H7 (cell line): Measurements from ENCODE around the gene KLRC3. TPM values are rescaled to one million over a fixed set of nuclear protein-coding genes. Genes with fewer than 3 reads are reported as not detected.
"Not testable (repeated sequence)": the region's sequence is repeated elsewhere in the genome, so short reads cannot be mapped to it uniquely, and the experiment has no call there.

ENCODE experiments used
- DNase-seq: peaks from one replicate; pipeline ENCODE4 v3.0.0; 2012
- H3K27me3 ChIP-seq: 2 replicates; pipeline ENCODE4 v1.6.0; 2011; ENCODE audit warnings: mild to moderate bottlenecking, low read length; ENCODE audit not compliant: control insufficient read depth, insufficient read depth
- H3K36me3 ChIP-seq: replicated peaks from 2 replicates; pipeline ENCODE4 v1.5.1; 2011; ENCODE audit warnings: low read length; ENCODE audit not compliant: control insufficient read depth, insufficient read depth
- H3K4me3 ChIP-seq: 2 replicates; pipeline ENCODE4 v1.5.1; 2011; ENCODE audit warnings: low read depth, mild to moderate bottlenecking, control low read depth, low read length, moderate library complexity; ENCODE audit not compliant: insufficient read depth
- total RNA-seq: library from RNA; depleted of rRNA; stranded (reverse); fragments of >200 nt; shearing (Covaris generic); gene quantifications from 2 replicates; pipeline ENCODE4 v1.2.3, GENCODE V29; 2014

The KLRC3 gene
- total RNA-seq, 1 experiment from 2014 or later: not detected

GRCh38 chr12:10390991-10391390 lies 29.4 kb downstream of the KLRC3 start:
- H3K4me3 ChIP-seq, DNase-seq, H3K27me3 ChIP-seq, H3K36me3 ChIP-seq: not testable (repeated sequence)

- DNase-seq: no peak
- Histone ChIP-seq H3K36me3 (no peaks in the 10 kb centered on the region), H3K4me3 (no peak within 1 kb of the TSS), H3K27me3 (no peaks in the 10 kb centered on the region)
Observed at GRCh38 chr12:10389904-10390303, 30.5 kb downstream of the KLRC3 start, which contains the start of gene KLRK1. Gene KLRK1, minus strand, starts transcription at chr12:10390041. Its CDS starts 1,231 bp downstream, at chr12:10388810.

- DNase-seq: no peak
- no peak overlapping the region for H3K4me3 ChIP-seq
Observed at GRCh38 chr12:10388624-10389413, 31.6 kb downstream of the KLRC3 start.

DNA sequence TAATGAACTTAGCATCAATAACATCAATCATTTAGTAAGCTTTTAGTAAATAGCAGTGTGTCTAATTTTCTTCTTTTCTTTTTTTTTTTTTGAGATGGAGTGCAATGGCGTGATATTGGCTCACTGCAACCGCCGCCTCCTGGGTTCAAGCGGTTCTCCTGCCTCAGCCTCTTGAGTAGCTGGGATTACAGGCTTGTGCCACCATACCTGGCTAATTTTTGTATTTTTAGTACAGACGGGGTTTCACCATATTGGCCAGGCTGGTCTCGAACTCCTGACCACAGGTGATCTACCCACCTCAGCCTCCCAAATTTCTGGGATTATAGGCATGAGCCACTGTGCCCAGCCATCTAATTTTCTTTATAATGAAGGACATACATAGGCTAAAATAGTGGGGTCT lies 32.9 kb downstream of the KLRC3 start:
- not testable (repeated sequence) for H3K36me3 ChIP-seq, DNase-seq, H3K4me3 ChIP-seq, H3K27me3 ChIP-seq

More at GRCh38 chr12:10388624-10389413, 31.6 kb downstream of the KLRC3 start:
- no peaks in the 10 kb centered on the region for H3K36me3 ChIP-seq
- H3K27me3 ChIP-seq: no peaks in the 10 kb centered on the region

GRCh38 chr12:10386857-10387256 lies 33.5 kb downstream of the KLRC3 start:
- Histone ChIP-seq H3K4me3 (no peak overlapping the region), H3K36me3 (no peaks in the 10 kb centered on the region), H3K27me3 (no peaks in the 10 kb centered on the region)
- no peak for DNase-seq

- no peak for DNase-seq
- no peaks in the 10 kb centered on the region for H3K36me3 ChIP-seq
- H3K4me3 ChIP-seq: no peak overlapping the region
- H3K27me3 ChIP-seq: no peaks in the 10 kb centered on the region
Observed at GRCh38 chr12:10385166-10385613, 35.2 kb downstream of the KLRC3 start.

- no peaks in the 10 kb centered on the region for H3K27me3 ChIP-seq
- DNase-seq: no peak
- H3K36me3 ChIP-seq: no peaks in the 10 kb centered on the region
- no peak overlapping the region for H3K4me3 ChIP-seq
Observed at GRCh38 chr12:10384191-10384590, 36.2 kb downstream of the KLRC3 start.

GRCh38 chr12:10381928-10382628 lies 38.3 kb downstream of the KLRC3 start:
- no peak for DNase-seq
- H3K36me3 ChIP-seq: no peaks in the 10 kb centered on the region
- no peak overlapping the region for H3K4me3 ChIP-seq
- no peaks in the 10 kb centered on the region for H3K27me3 ChIP-seq

DNA sequence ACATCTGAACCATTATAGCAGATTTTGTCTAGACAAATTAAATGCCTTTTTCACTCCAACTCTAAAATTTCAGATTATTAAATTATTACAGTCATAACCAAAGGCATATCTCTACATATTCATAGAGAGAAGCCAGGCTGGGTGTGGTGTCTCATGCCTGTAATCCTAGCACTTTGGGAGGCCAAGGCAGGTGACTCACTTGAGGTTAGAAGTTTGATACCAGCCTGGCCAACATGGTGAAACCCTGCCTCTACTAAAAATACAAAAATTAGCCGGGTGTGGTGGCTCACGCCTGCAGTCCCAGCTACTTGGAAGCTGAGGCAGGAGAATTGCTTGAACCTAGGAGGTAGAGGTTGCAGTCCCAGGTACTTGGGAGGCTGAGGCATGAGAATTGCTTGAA lies 41.7 kb downstream of the KLRC3 start:
- H3K27me3 ChIP-seq, DNase-seq, H3K4me3 ChIP-seq, H3K36me3 ChIP-seq: not testable (repeated sequence)

DNA sequence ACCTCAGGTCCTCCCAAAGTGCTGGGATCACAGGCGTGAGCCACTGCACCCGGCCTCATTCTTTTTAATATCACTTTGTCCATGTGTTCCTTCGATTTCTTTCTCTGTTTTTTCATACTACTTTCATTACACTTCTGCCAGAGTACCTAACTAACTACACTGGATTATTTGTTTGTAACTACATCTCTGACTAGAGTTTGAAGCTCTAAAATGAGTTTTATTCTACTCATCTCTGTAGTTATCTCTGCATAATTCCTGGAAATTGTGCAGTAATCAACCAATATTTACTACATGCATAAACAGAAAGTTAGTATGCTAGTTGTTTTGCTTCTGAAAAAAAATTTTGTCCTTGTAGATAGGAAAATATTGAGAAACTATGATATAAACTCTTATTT lies 45.8 kb downstream of the KLRC3 start:
- Histone ChIP-seq H3K4me3 (no peak overlapping the region), H3K36me3 (no peaks in the 10 kb centered on the region), H3K27me3 (no peaks in the 10 kb centered on the region)
- DNase-seq: no peak

GRCh38 chr12:10372559-10372958 lies 47.8 kb downstream of the KLRC3 start:
- Histone ChIP-seq H3K36me3 (no peaks in the 10 kb centered on the region; the same call in 1 of the 2 replicates), H3K4me3 (no peak overlapping the region), H3K27me3 (no peaks in the 10 kb centered on the region)
- no peak for DNase-seq

- not testable (repeated sequence) for H3K27me3 ChIP-seq, DNase-seq, H3K36me3 ChIP-seq, H3K4me3 ChIP-seq
Observed at GRCh38 chr12:10371893-10372535, 48.4 kb downstream of the KLRC3 start.

DNA sequence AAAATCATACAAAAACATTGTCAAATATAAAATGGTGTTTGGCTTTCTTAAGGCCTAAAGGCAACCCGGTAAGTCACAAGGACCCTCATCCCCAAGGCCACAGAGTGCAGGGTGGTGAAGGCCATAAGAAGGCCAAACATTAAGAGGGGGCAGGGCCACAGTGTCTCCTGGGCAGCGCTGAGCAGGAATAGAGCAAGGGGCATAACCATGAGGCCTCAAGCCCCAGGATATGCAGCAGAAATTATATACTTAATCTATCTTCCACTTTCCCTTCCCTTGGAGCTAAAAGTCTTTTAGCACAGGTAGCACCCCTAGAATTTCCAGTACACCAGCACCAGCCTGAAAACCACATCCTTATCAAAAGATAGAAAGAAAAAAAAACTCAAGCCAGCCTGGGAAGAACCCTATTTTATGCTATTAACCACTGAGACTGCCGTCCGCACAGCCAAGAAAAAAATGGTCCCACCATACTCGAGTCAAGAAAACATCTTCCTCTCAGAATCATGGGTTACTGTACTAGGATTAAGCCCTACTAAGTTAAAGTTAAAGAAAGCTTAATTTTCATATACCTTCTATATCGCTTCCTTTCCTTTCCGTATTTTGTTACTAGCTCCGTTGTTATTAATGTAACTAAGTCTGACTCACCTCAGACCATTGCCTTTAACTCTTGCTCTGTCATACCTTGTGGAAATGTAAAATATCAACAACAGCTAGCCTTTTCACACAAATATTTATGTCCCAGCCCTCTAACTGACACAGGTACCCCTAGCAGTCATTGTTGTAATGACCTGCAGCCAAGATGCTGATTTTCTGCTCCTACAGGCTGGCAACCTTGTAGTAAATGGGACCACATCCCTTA lies 50.6 kb downstream of the KLRC3 start:
- DNase-seq: no peak
- Histone ChIP-seq H3K36me3 (no peaks in the 10 kb centered on the region; the same call in 1 of the 2 replicates), H3K27me3 (no peaks in the 10 kb centered on the region), H3K4me3 (no peak overlapping the region)
